GM18867 (cell line): Measurements from ENCODE around the gene RNF168.
"Not testable (repeated sequence)": the region's sequence is repeated elsewhere in the genome, so short reads cannot be mapped to it uniquely, and the experiment has no call there.

ENCODE experiments used
- ATAC-seq: cut with Tn5 transposase; IDR thresholded peaks from one replicate; pipeline ENCODE4 v1.9.1; 2021; ENCODE audit warnings: mild to moderate bottlenecking, moderate library complexity; ENCODE audit not compliant: unreplicated experiment

Gene RNF168

GRCh38 chr3:196472286-196472685, 31.3 kb downstream of the RNF168 start:
- no peak for ATAC-seq

- no peak for ATAC-seq
Measured at GRCh38 chr3:196471551-196471950, 32.0 kb downstream of the RNF168 start.

- not testable (repeated sequence) for ATAC-seq
Measured at GRCh38 chr3:196470182-196470581, 33.4 kb downstream of the RNF168 start.

- ATAC-seq: no peak
Measured at GRCh38 chr3:196463804-196464203, 39.8 kb downstream of the RNF168 start.

- ATAC-seq: no peak
Measured at GRCh38 chr3:196463478-196463756, 40.2 kb downstream of the RNF168 start.

- not testable (repeated sequence) for ATAC-seq
Measured at GRCh38 chr3:196462680-196463477, 40.7 kb downstream of the RNF168 start.

GRCh38 chr3:196458063-196458462, 45.5 kb downstream of the RNF168 start:
- no peak for ATAC-seq

GRCh38 chr3:196457470-196457869, 46.1 kb downstream of the RNF168 start:
- ATAC-seq: not testable (repeated sequence)

- no peak for ATAC-seq
Measured at GRCh38 chr3:196454935-196455334, 48.6 kb downstream of the RNF168 start.

GRCh38 chr3:196445391-196445790, 58.2 kb downstream of the RNF168 start:
- ATAC-seq: not testable (repeated sequence)

- no peak for ATAC-seq
Measured at GRCh38 chr3:196444500-196444894, 59.1 kb downstream of the RNF168 start.

- peak; percentile 37 for ATAC-seq
Measured at GRCh38 chr3:196440696-196441095, 62.9 kb downstream of the RNF168 start.

GRCh38 chr3:196440041-196440537, 63.5 kb downstream of the RNF168 start:
- ATAC-seq: peak; percentile 44

GRCh38 chr3:196432137-196432879, 71.3 kb downstream of the RNF168 start, which contains the start of gene UBXN7:
Gene UBXN7, minus strand, starts transcription at chr3:196432427. Its CDS starts 28 bp downstream, at chr3:196432399.
- ATAC-seq: peak; percentile 82

- ATAC-seq: peak; percentile 35
Measured at GRCh38 chr3:196431181-196432136, 72.1 kb downstream of the RNF168 start.

- no peak for ATAC-seq
Measured at GRCh38 chr3:196428041-196428440, 75.5 kb downstream of the RNF168 start.

- ATAC-seq: not testable (repeated sequence)
Measured at GRCh38 chr3:196424421-196424820, 79.1 kb downstream of the RNF168 start.

GRCh38 chr3:196423044-196423781, 80.4 kb downstream of the RNF168 start:
- no peak for ATAC-seq

- not testable (repeated sequence) for ATAC-seq
Measured at GRCh38 chr3:196421668-196422067, 81.9 kb downstream of the RNF168 start.

- ATAC-seq: no peak
Measured at GRCh38 chr3:196419386-196419785, 84.2 kb downstream of the RNF168 start.
